HepG2 (cell line): ENCODE data around the gene ABCG8. TPM values are rescaled to one million over a fixed set of nuclear protein-coding genes. Genes with fewer than 3 reads are reported as not detected.

Experiments
- ATAC-seq: fragments of 200-7000 bp; cut with Tn5 transposase; 3 replicates; pipeline ENCODE4 v1.9.1; 2020; ENCODE audit warnings: mild to moderate bottlenecking, moderate library complexity
- BruUV-seq: library from RNA; stranded (reverse); fragments of 400-500 nt; replicated peaks from 2 replicates; lab custom pipeline; 2021; lab: Mats Ljungman, UMichigan
- CTCF ChIA-PET: fragments of 300-600 bp; formaldehyde crosslinking; extraction: SDS; loops from one replicate; lab custom pipeline; 2021; ENCODE audit warnings: low total read pairs, inconsistent platforms, low intra/inter-chr PET ratio; lab: Yijun Ruan, JAX
- POLR2A ChIA-PET: fragments of 350-600 bp; sonication (Branson Sonifier 250); formaldehyde crosslinking; loops from one replicate; lab custom pipeline; 2020; ENCODE audit warnings: antibody characterized with exemption, inconsistent platforms; lab: Yijun Ruan, JAX
- DNase-seq: peaks from one replicate; pipeline ENCODE4 v3.0.0-alpha.2; 2015; ENCODE audit warnings: low spot score
- FAIRE-seq: peaks from 3 replicates; lab custom pipeline; 2011; peaks lifted over from hg19 to GRCh38; lab: Jason Lieb, UNC
- H2AFZ ChIP-seq: one replicate; pipeline ENCODE4 v1.6.1; 2011; ENCODE audit warnings: low read length, inconsistent platforms
- H3K27ac ChIP-seq: fragments of 300-600 bp; 3 replicates; pipeline ENCODE4 v1.8.0; 2011; ENCODE audit warnings: mixed run types, mild to moderate bottlenecking, mixed read lengths, low read length, inconsistent platforms; ENCODE audit not compliant: insufficient read depth; ENCODE audit errors: extremely low read length
- H3K27me3 ChIP-seq, 2 experiments: fragments of 200-600 bp in 1 of 2; 2 replicates in 1 of 2; 3 replicates in 1 of 2; pipeline versions ENCODE4 v1.6.0 to v1.8.0; 2011; ENCODE audit warnings: low read length in 2 of 2, mild to moderate bottlenecking in 2 of 2, moderate library complexity in 2 of 2, inconsistent platforms in 1 of 2; ENCODE audit not compliant: insufficient read depth in 2 of 2, control insufficient read depth in 1 of 2
- H3K36me3 ChIP-seq, 2 experiments: fragments of 200-600 bp in 1 of 2; replicated peaks in 1 of 2; 2 replicates in 1 of 2; 3 replicates in 1 of 2; pipeline versions ENCODE4 v1.5.1 to v1.8.0; 2011; ENCODE audit warnings: low read length in 2 of 2, inconsistent platforms in 1 of 2; ENCODE audit not compliant: insufficient read depth in 2 of 2, control insufficient read depth in 1 of 2
- H3K4me1 ChIP-seq: 2 replicates; pipeline ENCODE4 v1.5.1; 2012; ENCODE audit warnings: low read length, inconsistent platforms; ENCODE audit not compliant: insufficient read depth
- H3K4me2 ChIP-seq: 2 replicates; pipeline ENCODE4 v1.6.0; 2011; ENCODE audit warnings: low read depth, low read length, inconsistent platforms
- H3K4me3 ChIP-seq, 3 experiments: fragments of 200-600 bp in 1 of 3; sonication (generic), shearing (Covaris generic) in 1 of 3; replicated peaks in 1 of 3; 2 replicates each; pipeline ENCODE4 v1.5.1; 2011 to 2016; ENCODE audit warnings: low read length in 3 of 3, inconsistent platforms in 2 of 3, low read depth in 2 of 3, mild to moderate bottlenecking in 2 of 3, control low read depth in 1 of 3, mixed read lengths in 1 of 3; ENCODE audit not compliant: insufficient read depth in 1 of 3
- H3K79me2 ChIP-seq: one replicate; pipeline ENCODE4 v1.6.1; 2011; ENCODE audit warnings: low read length, inconsistent platforms; ENCODE audit not compliant: insufficient read depth
- H3K9ac ChIP-seq: 2 replicates; pipeline ENCODE4 v1.6.0; 2011; ENCODE audit warnings: mild to moderate bottlenecking, low read depth, low read length, inconsistent platforms; ENCODE audit not compliant: insufficient read depth
- H3K9me3 ChIP-seq: 2 replicates; pipeline ENCODE4 v1.5.1; 2012; ENCODE audit warnings: mild to moderate bottlenecking, low read length
- H4K20me1 ChIP-seq: 2 replicates; pipeline ENCODE4 v1.6.0; 2011; ENCODE audit warnings: inconsistent platforms, mild to moderate bottlenecking, low read length, moderate library complexity; ENCODE audit not compliant: insufficient read depth
- BCL3 ChIP-seq: sonication (generic); formaldehyde crosslinking; IDR thresholded peaks from 2 replicates; pipeline ENCODE4 v1.5.1; 2020; ENCODE audit warnings: mild to moderate bottlenecking, missing genetic modification reagents, moderate library complexity
- CC2D1A ChIP-seq: sonication (generic); formaldehyde crosslinking; IDR thresholded peaks from 2 replicates; pipeline ENCODE4 v1.8.1; 2023; ENCODE audit warnings: mild to moderate bottlenecking, missing genetic modification reagents
- HMG20A ChIP-seq: IDR thresholded peaks from 2 replicates; pipeline ENCODE4 v1.6.1; 2016; ENCODE audit warnings: borderline replicate concordance
- HOXA7 ChIP-seq: sonication (generic); formaldehyde crosslinking; IDR thresholded peaks from 2 replicates; pipeline ENCODE4 v1.8.1; 2022; ENCODE audit warnings: mild to moderate bottlenecking, missing genetic modification reagents, moderate library complexity
- JDP2 ChIP-seq: sonication (generic); formaldehyde crosslinking; IDR thresholded peaks from 2 replicates; pipeline ENCODE4 v1.8.1; 2022; ENCODE audit warnings: missing genetic modification reagents, borderline replicate concordance
- NCOA2 ChIP-seq: sonication (generic); formaldehyde crosslinking; IDR thresholded peaks from 2 replicates; pipeline ENCODE4 v1.8.0; 2022; ENCODE audit warnings: inconsistent platforms
- SKI ChIP-seq: fragments of 450-650 bp; IDR thresholded peaks from one replicate; pipeline ENCODE4 v1.6.1; 2018; ENCODE audit warnings: mild to moderate bottlenecking; ENCODE audit not compliant: partially characterized antibody
- SMAD1 ChIP-seq: sonication (generic); formaldehyde crosslinking; IDR thresholded peaks from 2 replicates; pipeline ENCODE4 v1.4.0; 2020; ENCODE audit warnings: missing genetic modification reagents, low read depth, mild to moderate bottlenecking, borderline replicate concordance
- SP2 ChIP-seq: sonication (generic); formaldehyde crosslinking; IDR thresholded peaks from 2 replicates; pipeline ENCODE4 v1.5.1; 2020; ENCODE audit warnings: mild to moderate bottlenecking, missing genetic modification reagents
- THAP8 ChIP-seq: sonication (generic); formaldehyde crosslinking; IDR thresholded peaks from 2 replicates; pipeline ENCODE4 v1.5.1; 2020; ENCODE audit warnings: missing genetic modification reagents, mild to moderate bottlenecking, borderline replicate concordance
- YEATS4 ChIP-seq: sonication (generic); formaldehyde crosslinking; IDR thresholded peaks from 2 replicates; pipeline ENCODE4 v1.4.0; 2020; ENCODE audit warnings: missing genetic modification reagents, borderline replicate concordance
- ZMYM4 ChIP-seq: sonication (generic); formaldehyde crosslinking; IDR thresholded peaks from 2 replicates; pipeline ENCODE4 v1.8.1; 2023; ENCODE audit warnings: mild to moderate bottlenecking, missing genetic modification reagents
- ZNF20 ChIP-seq: sonication (generic); formaldehyde crosslinking; IDR thresholded peaks from 2 replicates; pipeline ENCODE4 v1.4.0; 2020; ENCODE audit warnings: mild to moderate bottlenecking, moderate library complexity, missing genetic modification reagents
- ZNF232 ChIP-seq: sonication (generic); formaldehyde crosslinking; IDR thresholded peaks from 2 replicates; pipeline ENCODE4 v1.4.0; 2020; ENCODE audit warnings: missing genetic modification reagents, borderline replicate concordance
- ZNF567 ChIP-seq: sonication (generic); formaldehyde crosslinking; IDR thresholded peaks from 2 replicates; pipeline ENCODE4 v1.8.1; 2023; ENCODE audit warnings: mild to moderate bottlenecking, missing genetic modification reagents, borderline replicate concordance
- ZNF670 ChIP-seq: sonication (generic); formaldehyde crosslinking; IDR thresholded peaks from 2 replicates; pipeline ENCODE4 v1.8.0; 2022; ENCODE audit warnings: mild to moderate bottlenecking, missing genetic modification reagents, borderline replicate concordance
- WGBS: methylation state at CpG from one replicate; pipeline ENCODE4 v1.1.6; 2017; ENCODE audit warnings: low lambda C conversion rate; 5-methylcytosine and 5-hydroxymethylcytosine counted together
- in situ Hi-C: cut with HindIII; loops from 2 replicates; pipeline ENCODE4 v1.10.0; 2017; ENCODE audit warnings: low pct_unique_long_range_greater_than_20kb; ENCODE audit not compliant: extremely low pct_ligation_motif_present
- intact Hi-C: fragments of 100-400 bp; cut with micrococcal nuclease; formaldehyde crosslinking; loops from one replicate; pipeline ENCODE4 v1.10.0; 2022; ENCODE audit not compliant: unreplicated experiment
- polyA plus RNA-seq, 8 experiments: library from polyadenylated mRNA; depleted of rRNA in 3 of 8; stranded (reverse) in 7 of 8; unstranded in 1 of 8; fragments of >200 nt; fragmentation: Illumina TruSeq in 4 of 8; extraction: Trizol in 4 of 8; gene quantifications; 2 replicates each; pipeline versions ENCODE4 v1.2.1 to v1.2.3, GENCODE V29; 2011 to 2016; ENCODE audit warnings: low read depth in 4 of 8, missing spikeins in 1 of 8, mixed read lengths in 1 of 8; ENCODE audit not compliant: insufficient read depth in 1 of 8
- total RNA-seq, 5 experiments: library from RNA; depleted of rRNA; stranded (reverse); fragments of >200 nt; fragmentation: Illumina TruSeq; extraction: Trizol; gene quantifications; 2 replicates each; pipeline ENCODE4 v1.2.3, GENCODE V29; 2016; ENCODE audit warnings: low read depth in 1 of 5
- TF ChIP-seq, protein P1 (sequence below): sonication (generic); formaldehyde crosslinking; IDR thresholded peaks from 2 replicates; pipeline ENCODE4 v1.8.0; 2022; ENCODE audit warnings: mild to moderate bottlenecking, missing genetic modification reagents
- TF ChIP-seq, protein P2 (sequence below): sonication (generic); formaldehyde crosslinking; IDR thresholded peaks from 2 replicates; pipeline ENCODE4 v1.8.0; 2022; ENCODE audit warnings: missing genetic modification reagents, mild to moderate bottlenecking, inconsistent platforms, borderline replicate concordance
- TF ChIP-seq, protein P3 (sequence below): sonication (generic); formaldehyde crosslinking; IDR thresholded peaks from 2 replicates; pipeline ENCODE4 v1.5.1; 2020; ENCODE audit warnings: missing genetic modification reagents, mild to moderate bottlenecking, borderline replicate concordance

ABCG8 gene
- total and polyA plus RNA-seq, 2 of the 13 experiments (the other 11 are each of a cell fraction or from before 2014, with no cell fraction given) = 8.1 to 8.8 TPM

GRCh38 chr2:43884689-43885088 is 45.9 kb downstream of the ABCG8 start:
- CTCF ChIA-PET = no interaction called here
- TF ChIP-seq CC2D1A (CRISPR knock-in tag) = no peak
- TF ChIP-seq YEATS4 (CRISPR knock-in tag) = no peak
- TF ChIP-seq HOXA7 (CRISPR knock-in tag) = no peak
- no peak for TF ChIP-seq ZNF20 (CRISPR knock-in tag)
- TF ChIP-seq ZMYM4 (CRISPR knock-in tag) = no peak
- TF ChIP-seq, protein P1, sequence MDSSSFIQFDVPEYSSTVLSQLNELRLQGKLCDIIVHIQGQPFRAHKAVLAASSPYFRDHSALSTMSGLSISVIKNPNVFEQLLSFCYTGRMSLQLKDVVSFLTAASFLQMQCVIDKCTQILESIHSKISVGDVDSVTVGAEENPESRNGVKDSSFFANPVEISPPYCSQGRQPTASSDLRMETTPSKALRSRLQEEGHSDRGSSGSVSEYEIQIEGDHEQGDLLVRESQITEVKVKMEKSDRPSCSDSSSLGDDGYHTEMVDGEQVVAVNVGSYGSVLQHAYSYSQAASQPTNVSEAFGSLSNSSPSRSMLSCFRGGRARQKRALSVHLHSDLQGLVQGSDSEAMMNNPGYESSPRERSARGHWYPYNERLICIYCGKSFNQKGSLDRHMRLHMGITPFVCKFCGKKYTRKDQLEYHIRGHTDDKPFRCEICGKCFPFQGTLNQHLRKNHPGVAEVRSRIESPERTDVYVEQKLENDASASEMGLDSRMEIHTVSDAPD = no peak
- no peak for TF ChIP-seq BCL3 (CRISPR knock-in tag)
- TF ChIP-seq NCOA2 (CRISPR knock-in tag) = peak; percentile 52; the same call in 1 of the 2 replicates
- no peak for TF ChIP-seq THAP8 (CRISPR knock-in tag)
- peak; percentile 32; the same call in 1 of the 2 replicates for TF ChIP-seq HMG20A (CRISPR knock-in tag)
- TF ChIP-seq, protein P2, sequence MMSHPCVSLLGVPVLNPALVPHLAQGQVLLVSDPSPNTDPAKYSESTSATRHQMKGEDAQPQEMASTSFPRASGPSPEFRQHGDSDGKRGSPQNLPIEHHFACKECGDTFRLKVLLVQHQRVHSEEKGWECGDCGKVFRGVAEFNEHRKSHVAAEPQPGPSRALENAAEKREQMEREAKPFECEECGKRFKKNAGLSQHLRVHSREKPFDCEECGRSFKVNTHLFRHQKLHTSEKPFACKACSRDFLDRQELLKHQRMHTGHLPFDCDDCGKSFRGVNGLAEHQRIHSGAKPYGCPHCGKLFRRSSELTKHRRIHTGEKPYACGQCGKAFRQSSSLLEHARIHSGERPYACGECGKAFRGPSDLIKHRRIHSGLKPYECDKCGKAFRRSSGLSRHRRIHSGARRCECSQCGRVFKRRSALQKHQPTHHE (CRISPR knock-in tag) = no peak
- TF ChIP-seq ZNF567 (CRISPR knock-in tag) = no peak
- no peak for TF ChIP-seq JDP2 (CRISPR knock-in tag)
- peak; percentile 11 for TF ChIP-seq SKI
- no peak for TF ChIP-seq ZNF232 (CRISPR knock-in tag)
- TF ChIP-seq, protein P3, sequence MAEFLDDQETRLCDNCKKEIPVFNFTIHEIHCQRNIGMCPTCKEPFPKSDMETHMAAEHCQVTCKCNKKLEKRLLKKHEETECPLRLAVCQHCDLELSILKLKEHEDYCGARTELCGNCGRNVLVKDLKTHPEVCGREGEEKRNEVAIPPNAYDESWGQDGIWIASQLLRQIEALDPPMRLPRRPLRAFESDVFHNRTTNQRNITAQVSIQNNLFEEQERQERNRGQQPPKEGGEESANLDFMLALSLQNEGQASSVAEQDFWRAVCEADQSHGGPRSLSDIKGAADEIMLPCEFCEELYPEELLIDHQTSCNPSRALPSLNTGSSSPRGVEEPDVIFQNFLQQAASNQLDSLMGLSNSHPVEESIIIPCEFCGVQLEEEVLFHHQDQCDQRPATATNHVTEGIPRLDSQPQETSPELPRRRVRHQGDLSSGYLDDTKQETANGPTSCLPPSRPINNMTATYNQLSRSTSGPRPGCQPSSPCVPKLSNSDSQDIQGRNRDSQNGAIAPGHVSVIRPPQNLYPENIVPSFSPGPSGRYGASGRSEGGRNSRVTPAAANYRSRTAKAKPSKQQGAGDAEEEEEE = no peak
- TF ChIP-seq ZNF670 (CRISPR knock-in tag) = no peak
- no peak for TF ChIP-seq SP2
- TF ChIP-seq SMAD1 (CRISPR knock-in tag) = no peak

More at GRCh38 chr2:43884689-43885088, 45.9 kb downstream of the ABCG8 start:
- H3K36me3 ChIP-seq = peaks cover 11 to 32% of the 10 kb centered on the region in 2 experiments
- no peak overlapping the region for H2AFZ ChIP-seq
- no peaks in the 10 kb centered on the region for H3K9me3 ChIP-seq
- H3K27ac ChIP-seq = peak overlapping the region; percentile 18
- DNase-seq = peak; percentile 69
- no peak overlapping the region for H3K4me3 ChIP-seq
- FAIRE-seq = no peak
- no peaks in the 10 kb centered on the region for H3K27me3 ChIP-seq
- H3K79me2 ChIP-seq = no peaks in the 10 kb centered on the region
- no peak; the same call in 2 of the 3 replicates for ATAC-seq
- peaks cover 54% of the 10 kb centered on the region for H3K4me1 ChIP-seq
- WGBS = 33% methylated on average over 5 of the region's 5 CpGs
- no TSS peak for BruUV-seq
- POLR2A ChIA-PET = interaction anchor here (1.4 kb wide), 1 partner anchor 42 kb away, joined by 3 read pairs; no protein-coding TSS in a partner anchor
- H3K9ac ChIP-seq = no peak overlapping the region
- intact Hi-C loops (loop anchor here (5.0 kb wide), 1 partner anchor 77 kb away; no protein-coding TSS in a partner anchor), in situ Hi-C loops (no loop called here)
- H4K20me1 ChIP-seq = no peaks in the 10 kb centered on the region
- peak overlapping the region; percentile 18; the same call in 1 of the 2 replicates for H3K4me2 ChIP-seq
